ENCODE data around the gene HOXA7.

DNA sequence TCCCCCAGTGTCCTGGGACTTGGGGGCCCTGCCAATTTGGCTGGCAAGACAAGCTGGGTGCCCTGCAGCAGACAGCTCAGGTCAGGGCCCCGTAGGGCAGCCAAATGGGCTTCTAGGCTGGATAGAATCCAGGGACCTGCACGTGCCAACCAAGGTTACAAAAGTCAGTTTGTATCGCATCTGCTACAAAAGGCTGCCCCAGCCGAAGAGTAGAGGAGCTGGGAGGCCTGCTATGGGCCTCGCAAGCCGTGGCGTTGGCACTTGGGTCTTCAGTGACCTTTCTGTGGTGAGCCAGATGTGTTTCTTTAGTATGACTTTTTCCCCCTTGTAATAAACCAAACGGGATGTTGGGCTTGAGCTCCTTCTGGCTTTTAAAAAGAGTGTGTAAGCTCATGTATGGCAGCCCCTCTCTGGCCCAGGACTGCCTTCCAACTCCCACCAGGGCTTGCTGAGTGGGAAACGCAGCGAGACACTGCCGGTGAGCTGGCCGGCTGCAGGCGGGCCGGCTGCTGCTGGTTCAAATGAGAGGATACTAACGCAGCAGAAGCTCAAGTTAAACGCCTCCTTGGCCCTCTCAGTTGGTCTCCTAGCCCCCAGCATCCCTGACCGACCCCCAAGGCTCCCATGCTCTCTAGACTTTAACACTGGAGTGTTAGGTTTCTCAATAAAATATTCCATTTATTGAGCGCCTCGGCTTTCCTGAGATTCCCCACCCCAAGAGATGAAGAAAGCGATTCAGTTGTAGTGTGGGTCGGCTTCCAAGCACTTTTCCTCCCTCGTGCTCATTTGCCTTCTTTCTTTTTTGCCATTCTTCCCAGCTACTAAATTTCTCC, 20.7 kb upstream of the HOXA7 start:
- TF ChIP-seq EP300 (IDR thresholded peaks at IDR 0.05) (no peak), POLR2A (IDR thresholded peaks at IDR 0.05) (no peak)
- TF ChIP-seq, protein P1, sequence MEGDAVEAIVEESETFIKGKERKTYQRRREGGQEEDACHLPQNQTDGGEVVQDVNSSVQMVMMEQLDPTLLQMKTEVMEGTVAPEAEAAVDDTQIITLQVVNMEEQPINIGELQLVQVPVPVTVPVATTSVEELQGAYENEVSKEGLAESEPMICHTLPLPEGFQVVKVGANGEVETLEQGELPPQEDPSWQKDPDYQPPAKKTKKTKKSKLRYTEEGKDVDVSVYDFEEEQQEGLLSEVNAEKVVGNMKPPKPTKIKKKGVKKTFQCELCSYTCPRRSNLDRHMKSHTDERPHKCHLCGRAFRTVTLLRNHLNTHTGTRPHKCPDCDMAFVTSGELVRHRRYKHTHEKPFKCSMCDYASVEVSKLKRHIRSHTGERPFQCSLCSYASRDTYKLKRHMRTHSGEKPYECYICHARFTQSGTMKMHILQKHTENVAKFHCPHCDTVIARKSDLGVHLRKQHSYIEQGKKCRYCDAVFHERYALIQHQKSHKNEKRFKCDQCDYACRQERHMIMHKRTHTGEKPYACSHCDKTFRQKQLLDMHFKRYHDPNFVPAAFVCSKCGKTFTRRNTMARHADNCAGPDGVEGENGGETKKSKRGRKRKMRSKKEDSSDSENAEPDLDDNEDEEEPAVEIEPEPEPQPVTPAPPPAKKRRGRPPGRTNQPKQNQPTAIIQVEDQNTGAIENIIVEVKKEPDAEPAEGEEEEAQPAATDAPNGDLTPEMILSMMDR (IDR thresholded peaks at IDR 0.05): no peak

Measured in ovary (tissue), 3 donors.